Measurements from ENCODE around the gene FAM131A. TPM values are rescaled to one million over a fixed set of nuclear protein-coding genes. Genes with fewer than 3 reads are reported as not detected.

FAM131A gene
- total RNA-seq, 1 donor: 9.8 TPM

- H2AFZ ChIP-seq (ENCODE audit: low read length): no peak overlapping the region
- H3K79me2 ChIP-seq (ENCODE audit: insufficient read depth, low read length): no peaks in the 10 kb centered on the region
- DNase-seq (ENCODE audit: insufficient read length, low spot score, missing footprints): peak; percentile 91
- H3K36me3 ChIP-seq (ENCODE audit: insufficient read depth, low read length): no peaks in the 10 kb centered on the region
- H4K20me1 ChIP-seq (ENCODE audit: insufficient read depth, low read length): no peaks in the 10 kb centered on the region
- peak overlapping the region; percentile 19 for H3K4me3 ChIP-seq (ENCODE audit: insufficient read depth, low read length)
- H3K27ac ChIP-seq (ENCODE audit: low read depth, low read length): no peak overlapping the region
- no peaks in the 10 kb centered on the region for H3K9me3 ChIP-seq (ENCODE audit: low read depth, low read length)
- H3K27me3 ChIP-seq (ENCODE audit: insufficient read depth, low read length): peaks cover 59% of the 10 kb centered on the region
- no peak for TF ChIP-seq CTCF (IDR thresholded peaks at IDR 0.05; ENCODE audit: extremely low read depth, low read depth, low read length)
- peak overlapping the region; percentile 60 for H3K4me2 ChIP-seq (ENCODE audit: insufficient read depth, low read length)
- H3K4me1 ChIP-seq (ENCODE audit: insufficient read depth, low read length): no peaks in the 10 kb centered on the region
These were observed 43.3 kb downstream of the FAM131A start for GRCh38 chr3:184380627-184381260.

DNA sequence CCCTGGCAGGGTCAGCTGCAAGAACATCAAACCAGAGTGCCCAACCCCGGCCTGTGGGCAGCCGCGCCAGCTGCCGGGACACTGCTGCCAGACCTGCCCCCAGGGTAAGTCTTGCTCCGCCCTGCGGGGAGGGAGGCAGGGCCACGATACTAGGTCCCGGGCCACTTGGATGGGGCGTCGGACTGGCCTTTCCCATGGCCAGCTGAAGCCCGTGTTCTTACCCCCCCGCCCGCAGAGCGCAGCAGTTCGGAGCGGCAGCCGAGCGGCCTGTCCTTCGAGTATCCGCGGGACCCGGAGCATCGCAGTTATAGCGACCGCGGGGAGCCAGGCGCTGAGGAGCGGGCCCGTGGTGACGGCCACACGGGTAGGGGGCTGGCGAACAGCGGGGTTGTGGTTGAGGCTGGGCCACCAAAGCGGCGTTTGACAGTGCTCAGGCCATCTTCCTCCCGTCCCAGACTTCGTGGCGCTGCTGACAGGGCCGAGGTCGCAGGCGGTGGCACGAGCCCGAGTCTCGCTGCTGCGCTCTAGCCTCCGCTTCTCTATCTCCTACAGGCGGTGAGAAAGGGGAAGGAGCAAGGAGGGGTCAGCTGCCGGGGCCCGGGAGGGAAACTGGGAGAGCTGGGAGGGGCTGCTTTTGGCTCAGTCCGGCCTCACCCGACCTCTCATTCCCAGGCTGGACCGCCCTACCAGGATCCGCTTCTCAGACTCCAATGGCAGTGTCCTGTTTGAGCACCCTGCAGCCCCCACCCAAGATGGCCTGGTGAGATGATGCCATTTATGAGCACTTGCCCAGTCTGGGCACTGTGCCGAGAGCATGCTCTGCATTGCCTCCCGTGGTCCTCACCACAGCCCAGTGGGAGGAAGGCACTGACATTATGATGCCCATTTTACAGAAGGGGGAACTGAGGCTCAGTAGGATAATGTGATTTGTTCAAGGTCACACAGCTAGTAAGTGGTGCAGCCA is 44.1 kb downstream of the FAM131A start:
- no peak for TF ChIP-seq CTCF (IDR thresholded peaks at IDR 0.05; ENCODE audit: extremely low read depth, low read depth, low read length)
- no peak overlapping the region for H2AFZ ChIP-seq (ENCODE audit: low read length)
- H3K4me1 ChIP-seq (ENCODE audit: insufficient read depth, low read length): no peaks in the 10 kb centered on the region
- no peak overlapping the region for H3K27ac ChIP-seq (ENCODE audit: low read depth, low read length)
- H3K4me2 ChIP-seq (ENCODE audit: insufficient read depth, low read length): no peak overlapping the region
- peaks cover 52% of the 10 kb centered on the region for H3K27me3 ChIP-seq (ENCODE audit: insufficient read depth, low read length)
- no peak overlapping the region for H3K4me3 ChIP-seq (ENCODE audit: insufficient read depth, low read length)
- no peaks in the 10 kb centered on the region for H3K79me2 ChIP-seq (ENCODE audit: insufficient read depth, low read length)
- no peaks in the 10 kb centered on the region for H3K9me3 ChIP-seq (ENCODE audit: low read depth, low read length)
- H3K36me3 ChIP-seq (ENCODE audit: insufficient read depth, low read length): no peaks in the 10 kb centered on the region
- H4K20me1 ChIP-seq (ENCODE audit: insufficient read depth, low read length): no peaks in the 10 kb centered on the region
- peak; percentile 90 for DNase-seq (ENCODE audit: insufficient read length, low spot score, missing footprints)

GRCh38 chr3:184382326-184383032 is 45.1 kb downstream of the FAM131A start:
- Histone ChIP-seq H3K27me3 (ENCODE audit: insufficient read depth, low read length) (peaks cover 45% of the 10 kb centered on the region), H4K20me1 (ENCODE audit: insufficient read depth, low read length) (no peaks in the 10 kb centered on the region), H2AFZ (ENCODE audit: low read length) (no peak overlapping the region), H3K27ac (ENCODE audit: low read depth, low read length) (no peak overlapping the region), H3K79me2 (ENCODE audit: insufficient read depth, low read length) (no peaks in the 10 kb centered on the region), H3K9me3 (ENCODE audit: low read depth, low read length) (no peaks in the 10 kb centered on the region), H3K4me2 (ENCODE audit: insufficient read depth, low read length) (no peak overlapping the region), H3K36me3 (ENCODE audit: insufficient read depth, low read length) (no peaks in the 10 kb centered on the region), H3K4me1 (ENCODE audit: insufficient read depth, low read length) (no peaks in the 10 kb centered on the region), H3K4me3 (ENCODE audit: insufficient read depth, low read length) (no peak overlapping the region)
- no peak for TF ChIP-seq CTCF (IDR thresholded peaks at IDR 0.05; ENCODE audit: extremely low read depth, low read depth, low read length)
- DNase-seq (ENCODE audit: insufficient read length, low spot score, missing footprints): peak; percentile 85

Data from osteoblast (primary cell).